NCI-H2196 treated with DMSO at 0.1 percent for 48 hours (cell line): Measurements from ENCODE around the gene KCNK16.

ENCODE experiments used
- DNase-seq: peaks from one replicate; lab custom pipeline; 2025; ENCODE audit not compliant: unreplicated experiment; lab: John Stamatoyannopoulos, UW

Gene KCNK16

DNA sequence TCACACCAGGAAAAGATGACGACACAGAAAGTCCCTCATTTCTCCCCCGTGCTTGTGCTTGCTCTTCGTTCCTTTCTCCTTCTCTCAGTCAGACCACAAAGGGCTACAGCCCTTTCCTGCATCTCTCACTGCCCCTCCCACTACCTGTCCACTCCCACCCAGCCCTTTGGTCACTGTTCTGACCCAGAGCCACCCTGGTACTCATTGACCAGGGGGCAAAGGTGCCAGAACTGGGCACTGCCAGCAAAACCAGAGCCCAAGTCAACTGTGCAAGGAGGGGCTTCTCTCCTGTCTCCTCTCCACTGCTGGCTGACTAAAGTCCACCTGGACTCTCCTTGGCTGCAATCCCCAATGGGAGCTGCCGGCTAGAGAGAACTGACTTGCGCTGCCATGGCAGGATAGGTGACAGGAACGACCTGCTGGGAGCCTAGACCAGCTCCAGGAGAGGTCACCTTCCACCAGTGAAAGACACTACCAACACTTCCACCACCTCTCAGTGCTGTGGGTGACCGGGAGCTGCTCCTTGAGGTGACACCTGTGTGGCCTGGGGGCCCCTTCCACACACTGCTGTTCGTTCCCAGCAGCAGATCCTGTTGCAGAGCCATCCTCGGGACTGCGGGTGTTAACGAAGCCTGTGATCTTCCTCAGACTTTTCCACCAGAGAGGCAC is 41.1 kb downstream of the KCNK16 start:
- no peak for DNase-seq

DNA sequence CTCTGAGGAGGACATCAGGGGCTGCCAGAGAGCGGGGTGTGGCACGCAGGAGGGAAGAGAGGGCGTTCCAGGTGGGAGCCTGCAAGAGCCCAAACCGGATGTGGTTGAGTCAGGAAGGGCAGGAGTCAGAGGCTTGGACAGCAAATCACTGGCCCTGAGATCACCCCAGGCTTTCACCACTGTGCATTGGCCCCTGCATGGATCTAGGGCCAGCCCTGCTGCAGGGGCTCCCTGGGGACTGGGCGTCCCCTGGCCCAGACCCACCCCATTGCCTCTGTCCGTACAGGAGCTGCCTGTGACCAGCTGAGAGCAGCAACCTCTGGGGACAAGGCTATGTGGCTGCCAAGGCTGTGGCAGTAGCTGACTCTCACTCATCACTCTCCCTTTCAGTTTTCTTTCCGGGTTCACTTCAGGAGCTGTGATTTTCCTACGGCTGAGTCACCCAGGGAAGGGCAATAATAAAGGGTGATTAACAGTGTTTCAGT is 42.2 kb downstream of the KCNK16 start:
- DNase-seq, result no peak

DNA sequence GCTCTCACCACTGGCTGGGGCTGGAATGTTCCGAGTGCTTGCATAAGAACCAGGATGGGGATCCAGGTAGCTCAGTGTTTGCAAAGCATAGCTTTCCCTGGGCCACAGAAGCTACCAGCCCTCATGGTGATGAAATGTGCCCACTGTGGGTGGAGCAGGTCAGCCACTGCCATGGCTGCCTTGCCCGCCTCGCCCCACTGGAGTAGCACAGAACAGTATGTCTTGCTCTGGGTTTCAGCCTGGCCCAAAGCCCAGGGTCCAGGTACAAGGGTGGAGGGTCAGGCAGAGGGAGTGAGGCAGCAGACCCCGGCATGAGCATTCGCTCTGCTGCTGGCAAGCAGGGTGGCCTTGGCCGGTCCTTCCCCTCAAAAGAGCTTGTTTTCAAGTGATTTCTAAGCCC is 43.0 kb downstream of the KCNK16 start:
- no peak for DNase-seq

DNA sequence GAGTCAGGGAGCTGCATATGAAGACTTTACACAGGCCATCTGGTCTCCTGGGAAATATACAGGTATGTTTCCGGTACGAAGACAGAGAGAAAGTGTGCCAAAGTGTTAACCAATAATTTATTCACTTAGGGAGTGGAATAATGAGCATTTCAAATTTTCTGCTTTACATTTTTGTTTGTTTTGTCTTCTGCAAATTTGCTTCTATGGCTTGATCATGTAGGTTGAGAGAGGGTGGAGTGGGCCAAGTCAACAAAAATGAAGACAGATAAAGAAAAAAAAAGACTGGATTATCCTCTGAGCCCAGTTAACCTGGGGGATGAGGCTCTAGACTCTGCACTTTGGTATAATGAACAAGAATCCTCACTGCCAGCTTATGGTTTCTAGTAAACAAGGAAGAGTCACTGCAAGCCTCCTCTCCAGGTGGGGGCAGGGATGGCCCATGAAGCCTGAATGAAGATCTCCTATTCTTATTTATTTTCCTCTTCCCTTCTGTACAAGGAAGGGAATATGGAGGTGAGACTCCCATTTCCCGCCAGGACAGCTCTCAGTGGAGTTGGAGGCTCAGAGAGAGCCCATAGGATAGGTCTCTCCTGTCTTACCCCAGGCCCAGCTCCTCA is 46.0 kb downstream of the KCNK16 start:
- no peak for DNase-seq

DNA sequence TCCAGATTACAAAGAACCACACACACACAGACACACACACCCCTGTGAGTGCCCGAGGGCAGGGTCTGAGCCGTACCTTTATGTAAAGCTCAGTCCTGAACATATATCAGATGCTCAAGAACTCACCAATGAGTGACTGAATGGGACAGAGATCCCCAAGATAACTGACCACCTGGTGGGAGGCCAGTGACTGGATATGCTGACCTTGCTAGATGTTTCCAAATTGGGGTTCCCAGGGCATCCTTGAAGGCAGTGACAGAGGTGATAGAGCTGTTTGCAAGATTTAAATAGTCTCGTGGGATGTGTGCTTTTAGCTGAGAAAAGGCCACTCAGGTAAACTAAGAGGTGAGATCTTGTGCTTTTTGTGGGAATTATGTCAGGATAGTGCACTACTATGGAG is 47.6 kb downstream of the KCNK16 start:
- no peak for DNase-seq

DNA sequence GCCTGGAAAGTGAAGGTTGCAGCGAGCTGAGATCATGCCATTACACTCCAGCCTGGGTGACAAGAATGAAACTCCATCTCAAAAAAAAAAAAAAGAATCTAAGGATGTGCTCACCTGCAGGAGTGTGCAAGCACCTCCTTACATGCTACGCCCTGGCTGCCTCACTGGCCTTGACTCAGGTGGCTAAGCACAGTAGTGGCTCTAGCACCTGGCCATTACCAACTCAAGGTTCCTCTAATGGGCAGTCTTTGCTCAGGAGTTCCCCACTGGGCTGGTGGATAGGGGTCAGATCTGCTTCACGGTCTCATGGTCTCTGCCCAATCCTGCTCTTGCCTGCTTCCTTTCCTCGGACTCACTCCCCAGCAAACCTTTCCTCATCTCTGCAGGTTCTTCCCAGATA is 48.0 kb downstream of the KCNK16 start:
- DNase-seq, result no peak

DNA sequence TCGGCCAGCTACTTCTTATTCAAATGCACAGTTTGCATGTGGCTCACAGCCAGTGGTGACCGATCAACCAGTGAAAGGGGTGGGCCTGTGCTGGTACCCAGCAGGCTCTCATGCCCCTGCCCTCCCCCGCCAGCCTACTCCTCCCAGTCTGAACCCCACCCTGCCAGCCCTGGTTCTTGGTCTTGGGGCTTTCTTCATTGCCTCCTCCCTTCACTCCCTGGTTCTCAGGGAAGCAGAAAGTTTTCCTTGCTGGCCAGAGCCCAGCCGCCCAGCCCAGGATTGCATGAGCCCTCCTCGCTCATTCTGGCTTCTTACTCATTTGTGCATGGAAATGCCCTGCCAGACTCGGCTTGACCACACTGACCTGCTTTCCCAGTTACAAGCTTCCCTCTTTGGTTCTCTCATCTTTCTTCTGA is 49.1 kb downstream of the KCNK16 start:
- DNase-seq, result no peak

DNA sequence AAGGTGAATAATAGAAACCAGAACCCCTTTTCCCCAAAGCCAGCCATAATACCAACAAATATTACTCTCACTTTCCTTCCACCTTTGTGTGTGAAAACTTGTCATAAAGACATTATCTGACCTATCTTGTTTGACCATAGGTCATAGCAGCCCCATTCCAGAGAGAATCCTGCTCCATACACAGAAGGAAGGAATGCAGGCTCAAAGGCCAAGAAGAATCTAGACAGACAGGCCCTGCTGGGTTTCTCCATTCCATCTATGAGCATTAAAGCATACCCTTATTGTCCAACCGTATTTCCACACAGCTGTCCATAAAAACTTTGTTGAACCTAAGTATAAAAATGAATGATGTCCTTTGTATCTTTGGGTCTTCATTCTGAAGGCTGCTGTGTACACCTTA is 52.5 kb downstream of the KCNK16 start:
- DNase-seq, result no peak

DNA sequence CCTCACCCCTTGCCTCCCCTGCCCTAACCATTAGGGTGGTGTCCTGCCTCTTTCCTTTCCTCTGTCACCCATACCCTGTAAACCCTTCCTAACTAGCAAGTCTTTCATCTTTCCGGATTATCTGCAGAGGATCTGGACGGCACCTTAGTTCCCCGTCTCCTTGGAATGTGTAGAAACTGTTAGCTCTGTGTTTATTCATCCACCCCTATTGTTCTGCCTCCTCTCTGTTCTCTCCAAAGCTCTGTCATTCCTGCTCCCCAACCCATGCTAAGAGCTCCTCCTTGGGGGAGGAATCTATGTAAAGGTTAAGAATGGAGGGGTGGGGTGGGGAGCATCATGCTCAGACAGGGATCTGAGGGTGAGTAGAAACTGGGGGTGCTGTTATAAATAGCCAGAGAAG is 53.8 kb downstream of the KCNK16 start:
- DNase-seq, result no peak

DNA sequence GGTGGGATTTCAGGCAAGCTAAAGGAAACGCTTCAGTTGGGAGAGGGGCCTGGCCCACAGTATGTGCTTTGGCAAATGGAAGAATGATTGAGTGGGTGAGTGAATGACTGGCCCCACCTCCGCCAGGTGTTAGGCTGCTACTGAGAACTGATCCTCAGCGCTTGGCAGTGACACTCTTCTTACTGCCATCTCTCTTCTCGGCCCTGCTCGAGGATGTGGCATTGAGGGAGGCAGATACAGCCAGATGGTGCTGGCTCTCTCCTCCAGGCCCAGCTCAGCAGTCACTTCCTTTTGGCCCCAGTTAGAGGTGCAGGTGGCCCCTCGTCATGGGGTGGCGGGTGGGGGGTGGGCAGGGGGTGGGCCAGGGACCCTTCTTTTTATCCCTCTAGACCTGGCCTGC is 54.3 kb downstream of the KCNK16 start:
- no peak for DNase-seq

DNA sequence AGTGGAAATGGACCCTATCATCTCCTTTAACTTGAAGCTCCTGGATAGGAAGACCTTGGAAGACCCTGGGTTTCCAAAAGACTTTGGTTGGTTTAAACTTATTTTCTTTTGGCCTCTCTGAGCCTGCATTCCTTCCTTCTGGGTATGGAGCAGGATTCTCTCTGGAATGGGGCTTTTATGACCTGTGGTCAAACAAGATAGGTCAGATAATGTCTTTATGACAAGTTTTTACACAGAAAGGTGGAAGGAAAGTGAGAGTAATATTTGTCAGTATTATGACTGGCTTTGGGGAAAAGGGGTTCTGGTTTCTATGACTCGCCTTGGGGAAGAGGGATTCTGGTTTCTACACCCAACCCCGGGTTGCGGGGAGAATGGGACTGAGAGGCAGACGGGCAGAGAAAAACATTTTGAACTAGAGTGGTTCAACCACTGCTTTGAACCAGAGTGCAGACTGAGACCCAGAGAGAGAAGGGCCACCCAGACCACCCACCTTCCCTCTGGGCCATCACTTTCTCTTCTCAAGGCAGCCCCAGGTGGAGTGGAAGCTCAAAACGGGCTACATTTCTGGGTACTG is 55.6 kb downstream of the KCNK16 start:
- DNase-seq, result no peak

DNA sequence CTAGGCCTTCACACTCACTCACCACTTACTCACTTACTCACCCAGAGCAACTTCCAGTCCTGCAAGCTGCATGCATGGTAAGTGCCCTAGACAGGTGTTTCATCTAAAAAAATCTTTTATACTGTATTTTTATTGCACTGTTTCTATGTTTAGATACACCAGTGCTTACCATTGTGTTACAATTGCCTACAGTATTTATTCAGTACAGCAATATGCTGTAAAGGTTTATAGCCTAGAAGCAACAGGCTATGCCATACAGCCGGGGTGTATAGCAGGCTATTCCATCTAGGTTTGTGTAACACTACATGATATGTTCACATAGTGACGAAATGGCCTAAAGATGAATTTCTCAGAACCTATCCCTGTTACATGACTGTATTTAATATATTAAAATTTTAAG is 56.1 kb downstream of the KCNK16 start:
- DNase-seq, result no peak
